SK-N-SH (cell line): ENCODE results near the gene IL4R. TPM values are rescaled to one million over a fixed set of nuclear protein-coding genes. Genes with fewer than 3 reads are reported as not detected.

Source experiments
- CTCF ChIA-PET: fragments of 300-600, 350-600 bp; formaldehyde crosslinking; extraction: SDS; loops from one replicate; lab custom pipeline; 2021; lab: Yijun Ruan, JAX
- POLR2A ChIA-PET: fragments of 350-600 bp; sonication (Branson Sonifier 250); formaldehyde crosslinking; extraction: SDS; loops from one replicate; lab custom pipeline; 2020; ENCODE audit warnings: antibody characterized with exemption, inconsistent platforms; lab: Yijun Ruan, JAX
- DNase-seq: peaks from one replicate; pipeline ENCODE4 v3.0.0; 2012
- H2AFZ ChIP-seq: fragments of 200-600 bp; sonication (generic); 2 replicates; pipeline ENCODE4 v1.8.1; 2016; ENCODE audit warnings: antibody characterized with exemption, mild to moderate bottlenecking, low read depth
- H3F3A ChIP-seq: fragments of 200-600 bp; sonication (generic); replicated peaks from 2 replicates; pipeline ENCODE3; 2016; ENCODE audit warnings: antibody characterized with exemption, mild to moderate bottlenecking; ENCODE audit not compliant: insufficient read depth
- H3K27ac ChIP-seq, 2 experiments: fragments of 200-500 bp in 1 of 2; fragments of 200-600 bp in 1 of 2; sonication (Bioruptor generic) in 1 of 2; sonication (generic), shearing (Covaris generic) in 1 of 2; 2 replicates each; pipeline versions ENCODE4 v1.5.1 to v1.6.1; 2014 to 2016; ENCODE audit warnings: low read depth in 2 of 2, inconsistent platforms in 1 of 2, low read length in 1 of 2, mild to moderate bottlenecking in 1 of 2, mixed read lengths in 1 of 2
- H3K27me3 ChIP-seq: fragments of 200-600 bp; sonication (generic), shearing (Covaris generic); 2 replicates; pipeline ENCODE4 v1.6.1; 2016; ENCODE audit warnings: mixed run types; ENCODE audit not compliant: insufficient read depth
- H3K36me3 ChIP-seq, 2 experiments: fragments of 200-500 bp in 1 of 2; fragments of 200-600 bp in 1 of 2; sonication (Bioruptor generic) in 1 of 2; sonication (generic) in 1 of 2; replicated peaks in 1 of 2; 2 replicates each; pipeline versions ENCODE3 to v1.5.1; 2014 to 2016; ENCODE audit warnings: low read length in 1 of 2, mild to moderate bottlenecking in 1 of 2; ENCODE audit not compliant: insufficient read depth in 2 of 2, control insufficient read depth in 1 of 2
- H3K4me1 ChIP-seq, 2 experiments: fragments of 200-500 bp in 1 of 2; fragments of 200-600 bp in 1 of 2; sonication (Bioruptor generic) in 1 of 2; sonication (generic), shearing (Covaris generic) in 1 of 2; 2 replicates each; pipeline versions ENCODE4 v1.5.1 to v1.6.1; 2014 to 2016; ENCODE audit warnings: low read depth in 1 of 2, low read length in 1 of 2, mixed run types in 1 of 2; ENCODE audit not compliant: insufficient read depth in 2 of 2, control insufficient read depth in 1 of 2
- H3K4me2 ChIP-seq: fragments of 200-600 bp; sonication (generic), shearing (Covaris generic); 2 replicates; pipeline ENCODE4 v1.6.1; 2017; ENCODE audit warnings: mixed run types
- H3K4me3 ChIP-seq, 2 experiments: fragments of 200-500 bp in 1 of 2; fragments of 200-600 bp in 1 of 2; sonication (Bioruptor generic) in 1 of 2; sonication (generic), shearing (Covaris generic) in 1 of 2; 2 replicates each; pipeline versions ENCODE4 v1.5.1 to v1.8.1; 2014 to 2016; ENCODE audit warnings: low read depth in 2 of 2, inconsistent platforms in 1 of 2, low read length in 1 of 2, mild to moderate bottlenecking in 1 of 2, mixed read lengths in 1 of 2, moderate library complexity in 1 of 2
- H3K79me2 ChIP-seq: fragments of 200-600 bp; sonication (generic); 2 replicates; pipeline ENCODE4 v1.8.1; 2017; ENCODE audit warnings: mild to moderate bottlenecking; ENCODE audit not compliant: insufficient read depth
- H3K9ac ChIP-seq: fragments of 200-600 bp; sonication (generic); 2 replicates; pipeline ENCODE4 v1.6.1; 2017; ENCODE audit warnings: mixed run types
- H3K9me2 ChIP-seq: fragments of 200-600 bp; sonication (generic); 2 replicates; pipeline ENCODE4 v1.6.1; 2017; ENCODE audit warnings: mixed run types
- H3K9me3 ChIP-seq: fragments of 200-600 bp; sonication (generic); 2 replicates; pipeline ENCODE4 v1.6.1; 2017; ENCODE audit warnings: mixed run types, mild to moderate bottlenecking, moderate library complexity
- H4K20me1 ChIP-seq: fragments of 200-600 bp; sonication (generic); 2 replicates; pipeline ENCODE4 v1.6.1; 2017; ENCODE audit warnings: mild to moderate bottlenecking, mixed run types; ENCODE audit not compliant: insufficient read depth
- EP300 ChIP-seq, 2 experiments: IDR thresholded peaks; 2 replicates each; pipeline versions ENCODE4 v1.4.0 to v1.6.1; 2012; ENCODE audit warnings: borderline replicate concordance in 1 of 2, low read depth in 1 of 2, low read length in 1 of 2
- RAD21 ChIP-seq: IDR thresholded peaks from 2 replicates; pipeline ENCODE4 v1.6.1; 2012; ENCODE audit warnings: mild to moderate bottlenecking, low read length
- TAF1 ChIP-seq: IDR thresholded peaks from 2 replicates; pipeline ENCODE4 v1.6.1; 2012; ENCODE audit warnings: low read depth, mild to moderate bottlenecking, low read length, moderate library complexity, borderline replicate concordance
- TCF12 ChIP-seq: IDR thresholded peaks from 2 replicates; pipeline ENCODE4 v1.4.0; 2012
- YY1 ChIP-seq: IDR thresholded peaks from 2 replicates; pipeline ENCODE4 v1.4.0; 2012; ENCODE audit warnings: low read depth, mild to moderate bottlenecking
- WGBS: methylation state at CpG from one replicate; pipeline ENCODE4 v1.1.6; 2017; ENCODE audit warnings: low lambda C conversion rate; 5-methylcytosine and 5-hydroxymethylcytosine counted together
- polyA plus RNA-seq, 3 experiments: library from polyadenylated mRNA; depleted of rRNA; stranded (reverse); fragments of >200 nt; gene quantifications; 2 replicates each; pipeline ENCODE4 v1.2.3, GENCODE V29; 2012
- TF ChIP-seq, protein P1 (sequence below): IDR thresholded peaks from 2 replicates; pipeline ENCODE4 v1.4.0; 2012; ENCODE audit warnings: low read depth, borderline replicate concordance
- TF ChIP-seq, protein P2 (sequence below): fragments of 200-600 bp; sonication (generic); IDR thresholded peaks from 2 replicates; pipeline ENCODE4 v1.6.1; 2017; ENCODE audit warnings: antibody characterized with exemption, mild to moderate bottlenecking, moderate library complexity
- TF ChIP-seq, protein P3 (sequence below): fragments of 150-350 bp; IDR thresholded peaks from 2 replicates; pipeline ENCODE4 v1.6.1; 2017; ENCODE audit warnings: antibody characterized with exemption, low read length, low read depth, borderline replicate concordance

IL4R gene
- polyA plus RNA-seq, 1 of the 3 experiments (the other 2 are of a cell fraction): 16.1 TPM

DNA sequence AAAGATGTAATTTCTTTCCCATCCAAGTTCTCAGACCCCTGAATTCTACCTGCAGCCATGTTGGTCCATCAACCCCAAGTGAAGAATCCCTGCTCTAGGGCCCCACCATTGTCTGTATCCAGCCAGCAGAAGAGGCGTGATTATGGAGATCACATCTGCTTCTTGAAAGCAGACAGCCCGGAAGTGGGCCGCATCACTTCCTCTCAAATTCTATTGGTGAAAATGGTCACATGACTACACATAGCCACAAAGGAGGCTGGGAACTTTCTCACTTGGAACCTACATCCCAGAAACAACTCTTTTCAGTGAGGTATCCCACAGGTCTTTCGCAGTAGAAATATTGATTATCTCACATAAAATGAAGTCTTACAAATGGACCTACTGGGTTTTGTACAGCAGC is 40.1 kb downstream of the IL4R start:
- Histone ChIP-seq H3K4me1 (no peaks in the 10 kb centered on the region), H3K36me3 (peaks cover 3 to 28% of the 10 kb centered on the region in 2 experiments), H2AFZ (no peak overlapping the region), H3K9me3 (no peaks in the 10 kb centered on the region), H3K4me3 (no peak overlapping the region), H3K79me2 (0 out of 2 replicates have a peak, but pooled peaks cover 3% of the 10 kb centered on the region), H3K27ac (no peak overlapping the region), H4K20me1 (no peaks in the 10 kb centered on the region), H3K9me2 (no peaks in the 10 kb centered on the region), H3K27me3 (no peaks in the 10 kb centered on the region), H3K9ac (no peak overlapping the region), H3F3A (no peaks in the 10 kb centered on the region), H3K4me2 (no peak overlapping the region)
- WGBS: 98% methylated on average over 3 of the region's 4 CpGs
- DNase-seq: no peak
- POLR2A ChIA-PET: no interaction called here
- CTCF ChIA-PET: interaction anchor here (1.0 kb wide), 1 partner anchor 14 kb away, joined by 3 read pairs; no protein-coding TSS in a partner anchor
- no peak for TF ChIP-seq TCF12
- TF ChIP-seq, protein P1, sequence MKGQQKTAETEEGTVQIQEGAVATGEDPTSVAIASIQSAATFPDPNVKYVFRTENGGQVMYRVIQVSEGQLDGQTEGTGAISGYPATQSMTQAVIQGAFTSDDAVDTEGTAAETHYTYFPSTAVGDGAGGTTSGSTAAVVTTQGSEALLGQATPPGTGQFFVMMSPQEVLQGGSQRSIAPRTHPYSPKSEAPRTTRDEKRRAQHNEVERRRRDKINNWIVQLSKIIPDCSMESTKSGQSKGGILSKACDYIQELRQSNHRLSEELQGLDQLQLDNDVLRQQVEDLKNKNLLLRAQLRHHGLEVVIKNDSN: peak; percentile 47; the same call in 1 of the 2 replicates

DNA sequence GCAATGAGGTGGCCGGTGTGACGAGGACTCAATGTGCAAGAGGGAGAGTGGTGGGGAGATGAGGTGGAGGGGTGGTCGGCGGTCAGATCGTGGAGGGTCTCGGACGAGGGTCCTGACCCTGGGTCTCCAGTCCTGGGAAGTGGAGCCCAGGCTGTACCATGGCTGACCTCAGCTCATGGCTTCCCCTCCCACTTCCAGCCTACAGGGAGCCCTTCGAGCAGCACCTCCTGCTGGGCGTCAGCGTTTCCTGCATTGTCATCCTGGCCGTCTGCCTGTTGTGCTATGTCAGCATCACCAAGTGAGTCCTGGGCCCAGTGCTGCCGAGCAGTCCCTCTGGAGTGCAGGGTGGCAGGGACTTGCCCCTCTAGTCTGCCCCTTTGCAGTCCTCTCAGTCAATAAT is 41.8 kb downstream of the IL4R start:
- Histone ChIP-seq H3K9me3 (no peaks in the 10 kb centered on the region), H3K9ac (no peak overlapping the region), H4K20me1 (no peaks in the 10 kb centered on the region), H3K79me2 (0 out of 2 replicates have a peak, but pooled peaks cover 3% of the 10 kb centered on the region)
- peak; percentile 32; the same call in 1 of the 2 replicates for TF ChIP-seq RAD21
- TF ChIP-seq TAF1: no peak
- TF ChIP-seq, protein P2, sequence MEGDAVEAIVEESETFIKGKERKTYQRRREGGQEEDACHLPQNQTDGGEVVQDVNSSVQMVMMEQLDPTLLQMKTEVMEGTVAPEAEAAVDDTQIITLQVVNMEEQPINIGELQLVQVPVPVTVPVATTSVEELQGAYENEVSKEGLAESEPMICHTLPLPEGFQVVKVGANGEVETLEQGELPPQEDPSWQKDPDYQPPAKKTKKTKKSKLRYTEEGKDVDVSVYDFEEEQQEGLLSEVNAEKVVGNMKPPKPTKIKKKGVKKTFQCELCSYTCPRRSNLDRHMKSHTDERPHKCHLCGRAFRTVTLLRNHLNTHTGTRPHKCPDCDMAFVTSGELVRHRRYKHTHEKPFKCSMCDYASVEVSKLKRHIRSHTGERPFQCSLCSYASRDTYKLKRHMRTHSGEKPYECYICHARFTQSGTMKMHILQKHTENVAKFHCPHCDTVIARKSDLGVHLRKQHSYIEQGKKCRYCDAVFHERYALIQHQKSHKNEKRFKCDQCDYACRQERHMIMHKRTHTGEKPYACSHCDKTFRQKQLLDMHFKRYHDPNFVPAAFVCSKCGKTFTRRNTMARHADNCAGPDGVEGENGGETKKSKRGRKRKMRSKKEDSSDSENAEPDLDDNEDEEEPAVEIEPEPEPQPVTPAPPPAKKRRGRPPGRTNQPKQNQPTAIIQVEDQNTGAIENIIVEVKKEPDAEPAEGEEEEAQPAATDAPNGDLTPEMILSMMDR: peak; percentile 50
- TF ChIP-seq, all 33 proteins: peak for 2
- H3K27ac ChIP-seq: no peak overlapping the region
- H3K4me3 ChIP-seq: no peak overlapping the region
- H3K4me1 ChIP-seq: no peaks in the 10 kb centered on the region
- POLR2A ChIA-PET: no interaction called here
- no peak for DNase-seq
- no peak overlapping the region for H3K4me2 ChIP-seq
- H3K9me2 ChIP-seq: no peaks in the 10 kb centered on the region
- 81% methylated on average over 2 of the region's 12 CpGs for WGBS
- CTCF ChIA-PET: interaction anchor here (1.4 to 4.5 kb wide), 3 partner anchors 13 to 200 kb away, joined by 3 to 21 read pairs (median 8); no protein-coding TSS in a partner anchor
- no peaks in the 10 kb centered on the region for H3F3A ChIP-seq
- H3K36me3 ChIP-seq: peaks cover 3 to 28% of the 10 kb centered on the region in 2 experiments
- H3K27me3 ChIP-seq: no peaks in the 10 kb centered on the region
- no peak overlapping the region for H2AFZ ChIP-seq

DNA sequence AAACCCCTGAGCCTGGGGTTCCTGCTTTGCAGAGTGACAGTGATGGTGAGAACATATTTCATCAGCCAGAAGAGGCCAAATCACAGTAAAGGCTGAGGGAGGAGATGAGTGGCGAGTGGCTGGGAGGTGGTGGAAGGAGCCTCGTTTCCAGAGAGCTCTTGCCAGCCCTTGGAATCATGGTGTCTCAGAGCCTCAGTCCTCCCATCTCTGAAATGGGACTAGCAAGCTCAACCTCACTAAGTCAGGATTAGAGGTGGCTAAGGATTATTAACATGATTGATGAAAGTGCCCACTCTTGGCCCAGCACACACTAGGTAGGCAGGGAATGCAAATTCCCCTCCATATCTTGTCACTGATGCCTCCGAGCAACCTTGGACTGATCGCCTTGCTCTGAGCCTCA is 43.0 kb downstream of the IL4R start:
- 65% methylated on average over 4 of the region's 4 CpGs for WGBS
- no peak overlapping the region for H3K9ac ChIP-seq
- H3K79me2 ChIP-seq: 0 out of 2 replicates have a peak, but pooled peaks cover 3% of the 10 kb centered on the region
- no peaks in the 10 kb centered on the region for H3K4me1 ChIP-seq
- no peak overlapping the region for H3K4me3 ChIP-seq
- DNase-seq: no peak
- no peak overlapping the region for H3K4me2 ChIP-seq
- ChIA-PET POLR2A (no interaction called here), CTCF (interaction anchor here (1.2 to 4.5 kb wide), 2 partner anchors 12 to 177 kb away, joined by 5 to 21 read pairs; no protein-coding TSS in a partner anchor)
- no peak for TF ChIP-seq EP300 (IDR thresholded peaks at IDR 0.05; ENCODE audit: borderline replicate concordance in 1 of 2, low read depth in 1 of 2, low read length in 1 of 2)
- no peak for TF ChIP-seq YY1
- TF ChIP-seq, protein P3, sequence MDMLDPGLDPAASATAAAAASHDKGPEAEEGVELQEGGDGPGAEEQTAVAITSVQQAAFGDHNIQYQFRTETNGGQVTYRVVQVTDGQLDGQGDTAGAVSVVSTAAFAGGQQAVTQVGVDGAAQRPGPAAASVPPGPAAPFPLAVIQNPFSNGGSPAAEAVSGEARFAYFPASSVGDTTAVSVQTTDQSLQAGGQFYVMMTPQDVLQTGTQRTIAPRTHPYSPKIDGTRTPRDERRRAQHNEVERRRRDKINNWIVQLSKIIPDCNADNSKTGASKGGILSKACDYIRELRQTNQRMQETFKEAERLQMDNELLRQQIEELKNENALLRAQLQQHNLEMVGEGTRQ: no peak
- peaks cover 3 to 18% of the 10 kb centered on the region in 2 experiments for H3K36me3 ChIP-seq
- H3K9me2 ChIP-seq: no peaks in the 10 kb centered on the region
- H3K27ac ChIP-seq: no peak overlapping the region
- no peaks in the 10 kb centered on the region for H3K27me3 ChIP-seq
- H4K20me1 ChIP-seq: no peaks in the 10 kb centered on the region
- no peaks in the 10 kb centered on the region for H3F3A ChIP-seq
- H2AFZ ChIP-seq: no peak overlapping the region
- H3K9me3 ChIP-seq: no peaks in the 10 kb centered on the region
